Measurements from ENCODE around the gene PLXNC1.

PLXNC1 gene

GRCh38 chr12:94162108-94162507 is 13.7 kb downstream of the PLXNC1 start:
- no peak for DNase-seq (ENCODE audit: extremely low read depth, insufficient read length)
- no peak for TF ChIP-seq CTCF (IDR thresholded peaks at IDR 0.05; ENCODE audit: insufficient read depth, low read length, poor library complexity, severe bottlenecking)
- peaks cover 3% of the 10 kb centered on the region for H3K36me3 ChIP-seq (ENCODE audit: control insufficient read depth, insufficient read depth, low read length)
- no peak overlapping the region for H3K4me3 ChIP-seq (replicated peaks; ENCODE audit: low read depth, low read length)
- H3K27me3 ChIP-seq (replicated peaks; ENCODE audit: control insufficient read depth, insufficient read depth, low read length), result no peaks in the 10 kb centered on the region

GRCh38 chr12:94163850-94164249 is 15.5 kb downstream of the PLXNC1 start:
- no peak for TF ChIP-seq CTCF (IDR thresholded peaks at IDR 0.05; ENCODE audit: insufficient read depth, low read length, poor library complexity, severe bottlenecking)
- no peak overlapping the region for H3K4me3 ChIP-seq (replicated peaks; ENCODE audit: low read depth, low read length)
- H3K27me3 ChIP-seq (replicated peaks; ENCODE audit: control insufficient read depth, insufficient read depth, low read length), result no peaks in the 10 kb centered on the region
- H3K36me3 ChIP-seq (ENCODE audit: control insufficient read depth, insufficient read depth, low read length), result peaks cover 3% of the 10 kb centered on the region
- DNase-seq (ENCODE audit: extremely low read depth, insufficient read length), result no peak

GRCh38 chr12:94165138-94165537 is 16.8 kb downstream of the PLXNC1 start:
- H3K27me3 ChIP-seq (replicated peaks; ENCODE audit: control insufficient read depth, insufficient read depth, low read length), result no peaks in the 10 kb centered on the region
- H3K4me3 ChIP-seq (replicated peaks; ENCODE audit: low read depth, low read length), result no peak overlapping the region
- H3K36me3 ChIP-seq (ENCODE audit: control insufficient read depth, insufficient read depth, low read length), result peaks cover 8% of the 10 kb centered on the region
- TF ChIP-seq CTCF (IDR thresholded peaks at IDR 0.05; ENCODE audit: insufficient read depth, low read length, poor library complexity, severe bottlenecking), result no peak
- no peak for DNase-seq (ENCODE audit: extremely low read depth, insufficient read length)

- Histone ChIP-seq H3K36me3 (ENCODE audit: control insufficient read depth, insufficient read depth, low read length) (peaks cover 8% of the 10 kb centered on the region), H3K4me3 (replicated peaks; ENCODE audit: low read depth, low read length) (no peak overlapping the region), H3K27me3 (replicated peaks; ENCODE audit: control insufficient read depth, insufficient read depth, low read length) (no peaks in the 10 kb centered on the region)
- no peak for TF ChIP-seq CTCF (IDR thresholded peaks at IDR 0.05; ENCODE audit: insufficient read depth, low read length, poor library complexity, severe bottlenecking)
- DNase-seq (ENCODE audit: extremely low read depth, insufficient read length), result no peak
These were observed 17.4 kb downstream of the PLXNC1 start for GRCh38 chr12:94165670-94166364.

GRCh38 chr12:94167071-94167755 is 18.8 kb downstream of the PLXNC1 start:
- Histone ChIP-seq H3K4me3 (replicated peaks; ENCODE audit: low read depth, low read length) (no peak overlapping the region), H3K27me3 (replicated peaks; ENCODE audit: control insufficient read depth, insufficient read depth, low read length) (no peaks in the 10 kb centered on the region), H3K36me3 (ENCODE audit: control insufficient read depth, insufficient read depth, low read length) (peaks cover 11% of the 10 kb centered on the region)
- no peak for DNase-seq (ENCODE audit: extremely low read depth, insufficient read length)
- TF ChIP-seq CTCF (IDR thresholded peaks at IDR 0.05; ENCODE audit: insufficient read depth, low read length, poor library complexity, severe bottlenecking), result no peak

Data from GM06990 (cell line).